Measurements from ENCODE around the gene TRMT13.
A peak's percentile ranks its signal among the peaks of the same experiment; 100 is the strongest.

Gene TRMT13, protein sequence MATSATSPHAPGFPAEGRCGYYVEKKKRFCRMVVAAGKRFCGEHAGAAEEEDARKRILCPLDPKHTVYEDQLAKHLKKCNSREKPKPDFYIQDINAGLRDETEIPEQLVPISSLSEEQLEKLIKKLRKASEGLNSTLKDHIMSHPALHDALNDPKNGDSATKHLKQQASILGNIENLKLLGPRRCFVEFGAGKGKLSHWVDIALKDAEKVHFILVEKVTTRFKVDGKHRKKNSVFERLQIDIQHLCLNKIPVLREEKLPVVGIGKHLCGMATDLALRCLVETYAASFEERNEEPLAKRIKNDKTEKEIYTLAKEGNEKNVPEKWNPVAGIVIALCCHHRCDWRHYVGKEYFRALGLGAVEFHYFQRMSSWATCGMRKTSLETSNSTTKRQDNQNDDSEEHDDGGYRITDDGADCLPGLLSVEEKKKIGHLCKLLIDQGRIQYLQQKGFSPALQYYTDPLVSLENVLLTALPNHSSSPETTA

GRCh38 chr1:100132566-100133477, at the start of gene TRMT13, which contains the start of gene SASS6:
TRMT13 (plus strand) TSS chr1:100133163; CDS start chr1:100133169, 6 bp downstream.
SASS6 (minus strand) TSS chr1:100132930; CDS start chr1:100132814, 116 bp downstream.
- DNase-seq (ENCODE audit: low spot score), result peak; percentile 99

DNA sequence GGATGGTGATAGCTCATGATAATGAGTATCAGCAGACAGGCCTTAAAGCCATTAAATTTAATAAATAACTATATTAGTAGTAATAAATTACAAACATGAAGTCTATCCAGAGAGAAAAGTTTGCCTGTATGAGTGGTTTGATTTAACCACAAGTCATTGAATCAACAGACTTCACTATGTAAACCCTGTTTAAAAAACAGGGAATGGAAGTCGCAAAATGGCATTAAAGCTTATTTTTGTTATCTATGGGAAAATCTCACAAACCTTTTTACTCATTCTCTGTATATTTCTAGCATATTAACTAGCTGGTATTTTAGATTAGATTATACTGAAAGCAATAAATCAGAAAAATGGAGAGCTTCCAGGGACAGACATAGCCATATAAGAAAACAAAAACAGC, 45.6 kb upstream of the TRMT13 start:
- no peak for DNase-seq (ENCODE audit: low spot score)

DNA sequence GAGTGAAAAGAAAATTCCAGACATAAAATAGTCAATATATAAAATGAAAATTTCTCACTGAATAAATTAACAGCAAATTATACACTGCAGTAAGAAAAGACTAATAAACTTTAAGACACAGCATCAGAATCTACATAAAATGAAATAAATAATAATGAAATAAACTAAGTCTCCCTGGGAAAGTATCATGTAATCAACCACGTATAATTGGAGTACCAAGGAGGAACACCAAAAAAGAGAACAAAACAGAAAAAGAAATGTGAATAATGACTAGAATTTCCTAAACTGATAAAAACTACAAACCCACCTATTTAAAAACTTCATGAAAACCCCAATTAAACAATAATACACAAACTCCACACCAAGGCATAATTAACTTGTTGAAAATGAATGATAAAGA, 43.9 kb upstream of the TRMT13 start:
- no peak for DNase-seq (ENCODE audit: low spot score)

DNA sequence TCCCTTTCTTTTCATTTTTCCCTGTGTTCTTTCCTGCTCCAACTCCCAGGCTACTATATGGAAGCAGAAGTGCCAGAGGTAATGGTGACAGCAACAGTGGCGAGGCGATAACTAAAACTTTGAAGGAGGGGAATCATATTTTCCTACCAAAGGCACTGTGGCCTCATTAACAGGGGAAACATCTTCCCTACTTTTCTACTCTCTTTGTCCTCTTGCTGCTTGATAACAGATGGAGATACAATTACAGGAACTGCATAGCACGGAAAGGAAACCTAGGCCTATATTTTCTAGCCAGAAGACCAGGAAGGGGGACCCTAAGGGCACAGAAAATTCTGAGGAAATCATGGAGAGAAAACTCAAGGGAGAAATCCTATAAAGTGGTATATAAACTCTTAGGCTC, 42.5 kb upstream of the TRMT13 start:
- DNase-seq (ENCODE audit: low spot score), result no peak

DNA sequence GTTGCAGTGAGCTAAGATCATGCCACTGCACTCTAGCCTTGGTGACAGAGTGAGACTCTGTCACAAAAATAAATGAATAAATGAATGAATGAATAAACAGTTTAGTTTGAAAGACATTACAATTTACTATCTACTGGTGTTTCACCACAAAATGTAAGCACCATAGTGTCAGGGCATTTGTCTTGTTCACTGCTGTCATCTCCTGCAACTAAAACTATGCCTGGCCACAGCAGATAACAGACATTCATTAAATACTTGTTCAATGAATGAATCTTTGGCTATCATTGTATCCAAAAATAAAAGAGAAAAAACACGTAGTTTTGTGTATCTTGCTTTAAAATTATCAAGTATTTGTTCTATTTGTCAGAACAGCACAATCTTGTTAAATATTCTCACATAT, 32.8 kb upstream of the TRMT13 start:
- no peak for DNase-seq (ENCODE audit: low spot score)

DNA sequence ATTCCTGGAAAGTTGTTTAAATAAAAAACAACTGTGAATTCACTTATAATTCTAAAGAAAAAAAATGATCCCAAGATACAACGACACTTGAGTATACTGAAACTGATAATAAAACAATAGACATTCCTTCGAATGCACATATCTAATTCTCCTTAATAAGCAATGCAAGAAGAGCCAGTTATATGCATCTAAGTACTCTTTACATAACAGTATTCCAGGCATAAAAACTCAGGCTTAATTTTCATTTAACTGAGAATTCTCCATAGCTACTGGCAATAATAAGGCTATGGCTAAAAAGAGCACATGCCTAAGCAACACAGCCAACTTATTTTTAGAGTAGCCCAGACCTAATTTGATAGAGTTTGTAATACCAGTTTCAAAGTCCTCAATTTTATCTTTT, 31.4 kb upstream of the TRMT13 start:
- DNase-seq (ENCODE audit: low spot score), result no peak

DNA sequence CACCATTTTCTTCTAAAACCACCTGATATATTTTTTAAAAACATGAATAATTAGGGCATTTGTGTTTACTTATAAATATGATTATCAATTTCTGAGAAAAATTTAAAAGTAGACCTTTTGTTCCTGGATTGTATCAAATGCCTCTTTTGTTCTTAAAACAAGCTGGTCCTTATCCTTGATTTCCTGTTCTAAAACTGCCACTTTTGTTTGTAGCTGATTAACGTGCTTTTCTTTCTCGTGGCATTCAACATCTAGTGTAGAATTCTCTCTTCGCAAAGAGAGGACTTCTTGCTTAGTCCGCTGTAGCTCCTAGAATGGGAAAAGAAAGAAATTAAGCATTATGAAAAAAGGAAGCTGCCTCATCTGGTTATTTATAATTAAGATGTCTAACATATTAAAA, 25.3 kb upstream of the TRMT13 start:
- no peak for DNase-seq (ENCODE audit: low spot score)

DNA sequence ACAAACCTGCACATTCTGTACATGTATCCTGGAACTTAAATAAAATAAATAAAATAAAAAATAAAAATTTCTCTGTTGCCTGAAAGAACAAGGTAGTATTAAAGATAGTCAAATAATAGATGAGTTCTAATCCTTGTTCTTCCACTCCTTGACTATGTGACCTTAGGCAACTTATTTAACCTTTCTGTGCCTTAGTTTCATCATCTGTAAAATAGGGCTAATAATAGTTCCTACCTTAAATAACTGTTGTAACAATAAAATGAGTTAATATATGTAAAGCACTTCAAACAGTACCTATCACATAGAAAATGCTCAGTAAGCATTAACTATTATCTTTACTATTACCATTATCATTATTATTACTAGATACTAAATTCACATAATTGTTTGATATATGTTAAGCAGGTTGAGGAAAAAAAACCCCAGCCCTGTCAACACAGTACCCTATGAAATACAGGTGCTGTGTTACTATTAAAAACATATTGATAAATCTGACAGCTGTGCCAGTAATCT, 23.4 kb upstream of the TRMT13 start:
- DNase-seq (ENCODE audit: low spot score), result no peak

DNA sequence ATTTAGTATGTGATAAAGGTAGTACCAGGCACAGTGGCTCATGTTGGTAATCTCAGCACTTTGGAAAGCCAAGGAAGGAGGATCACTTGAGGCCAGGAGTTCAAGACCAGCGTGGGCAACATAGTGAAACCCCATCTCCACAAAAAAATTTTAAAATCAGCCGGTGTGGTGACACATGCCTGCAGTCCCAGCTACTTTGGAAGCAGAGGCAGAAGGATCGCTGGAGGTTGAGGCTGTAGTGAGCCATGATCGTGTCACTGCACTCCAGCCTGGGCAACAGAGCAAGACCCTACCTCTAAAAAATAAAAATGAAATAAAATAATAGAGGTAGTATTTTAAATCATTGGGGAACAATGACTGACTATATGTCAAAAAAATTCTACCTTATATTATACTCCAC, 17.4 kb upstream of the TRMT13 start:
- DNase-seq (ENCODE audit: low spot score), result no peak

- DNase-seq (ENCODE audit: low spot score), result no peak
Observed at GRCh38 chr1:100122177-100122576, 10.8 kb upstream of the TRMT13 start.

DNA sequence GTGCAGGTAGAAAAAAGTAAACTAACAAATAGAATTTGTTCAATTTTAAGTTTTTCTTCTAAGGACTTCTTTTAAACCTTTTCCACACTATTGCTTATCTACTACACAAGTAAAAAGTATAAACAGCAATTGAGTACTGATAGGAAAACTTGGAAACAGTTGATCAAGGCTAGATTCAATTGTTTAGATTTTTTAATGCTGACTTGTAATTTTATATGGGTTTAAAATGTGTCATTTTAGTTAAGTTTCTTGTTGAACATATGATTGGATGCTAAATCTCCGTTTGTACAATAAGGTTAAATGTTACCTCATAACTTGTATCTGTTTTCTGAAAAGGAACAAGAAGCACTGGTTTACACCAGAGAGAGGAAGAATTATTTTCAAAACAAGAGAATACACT, 5.7 kb upstream of the TRMT13 start:
- no peak for DNase-seq (ENCODE audit: low spot score)

- DNase-seq (ENCODE audit: low spot score), result no peak
Observed at GRCh38 chr1:100130552-100131077, 2.3 kb upstream of the TRMT13 start.

DNA sequence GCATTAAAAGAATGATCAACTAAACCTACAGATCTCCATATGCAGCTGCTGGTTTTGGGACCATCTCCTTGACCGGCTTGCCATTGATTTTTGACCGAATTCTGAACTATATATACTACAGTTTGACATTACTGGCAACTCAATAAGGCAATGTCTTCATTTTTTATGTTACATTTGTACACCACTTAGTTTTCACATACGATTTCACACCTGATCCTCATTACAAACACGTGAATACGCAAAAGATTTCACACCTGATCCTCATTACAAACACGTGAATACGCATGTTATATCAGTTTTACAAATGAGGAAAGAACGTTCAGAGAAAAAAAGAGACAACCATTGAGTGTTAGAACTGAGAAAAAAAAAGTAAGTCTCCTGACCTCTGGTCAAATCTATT, 1.3 kb upstream of the TRMT13 start:
- no peak for DNase-seq (ENCODE audit: low spot score)

DNA sequence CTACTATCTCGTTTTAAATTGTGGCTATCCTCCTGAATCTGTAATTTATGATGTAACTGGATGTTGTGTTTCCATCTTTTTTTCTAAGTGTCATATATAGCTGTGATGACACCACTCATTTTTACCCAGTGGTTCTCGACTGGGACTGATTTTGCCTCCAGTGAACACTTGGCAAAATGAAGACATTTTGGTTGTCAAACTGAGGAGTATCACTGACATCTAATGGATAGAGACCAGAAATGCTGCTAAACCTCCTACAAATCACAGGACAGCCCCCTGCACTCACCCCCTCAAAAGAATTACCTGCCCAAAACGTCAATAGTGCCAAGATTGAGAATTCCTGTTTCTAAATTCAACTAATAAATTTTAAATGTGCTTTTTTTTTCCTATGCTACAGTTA, 1.9 kb downstream of the TRMT13 start:
- DNase-seq (ENCODE audit: low spot score), result no peak

DNA sequence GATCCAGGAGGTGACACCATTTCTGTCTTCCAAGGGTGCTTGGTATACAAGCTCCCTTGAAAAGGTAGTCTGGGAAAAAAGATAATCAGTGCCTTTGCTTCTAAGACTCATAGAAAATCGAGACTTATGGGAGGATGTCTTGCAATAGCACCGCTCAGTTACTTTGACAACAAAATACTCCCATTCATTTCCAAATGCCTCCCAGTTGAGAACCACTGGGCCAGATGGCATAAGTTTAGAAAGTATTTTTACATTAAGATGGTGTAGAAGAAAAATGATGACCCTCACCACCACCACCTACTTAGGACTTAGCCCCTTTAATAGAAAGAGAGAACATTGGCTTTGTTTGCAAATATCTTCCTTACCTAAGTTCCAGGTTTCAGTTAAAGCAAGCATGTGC, 4.6 kb downstream of the TRMT13 start:
- DNase-seq (ENCODE audit: low spot score), result no peak

DNA sequence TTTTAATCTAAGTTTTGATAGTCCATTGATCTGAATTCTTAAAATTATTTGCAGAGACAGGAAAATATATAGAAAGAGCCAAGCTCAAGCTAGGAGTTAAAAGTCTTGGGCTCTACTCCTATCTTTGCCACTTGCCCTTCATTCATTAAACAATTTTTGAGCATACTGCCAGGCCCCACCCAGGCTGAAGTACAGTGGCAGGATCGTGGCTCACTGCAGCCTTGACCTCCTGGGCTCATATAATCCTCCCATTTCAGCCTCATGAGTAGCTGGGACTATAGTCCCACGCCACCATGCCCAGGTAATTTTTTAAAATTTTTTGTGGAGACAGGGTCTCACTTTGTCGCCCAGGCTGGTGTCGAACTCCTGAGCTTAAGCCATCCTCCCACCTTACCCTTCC, 8.2 kb downstream of the TRMT13 start:
- no peak for DNase-seq (ENCODE audit: low spot score)

DNA sequence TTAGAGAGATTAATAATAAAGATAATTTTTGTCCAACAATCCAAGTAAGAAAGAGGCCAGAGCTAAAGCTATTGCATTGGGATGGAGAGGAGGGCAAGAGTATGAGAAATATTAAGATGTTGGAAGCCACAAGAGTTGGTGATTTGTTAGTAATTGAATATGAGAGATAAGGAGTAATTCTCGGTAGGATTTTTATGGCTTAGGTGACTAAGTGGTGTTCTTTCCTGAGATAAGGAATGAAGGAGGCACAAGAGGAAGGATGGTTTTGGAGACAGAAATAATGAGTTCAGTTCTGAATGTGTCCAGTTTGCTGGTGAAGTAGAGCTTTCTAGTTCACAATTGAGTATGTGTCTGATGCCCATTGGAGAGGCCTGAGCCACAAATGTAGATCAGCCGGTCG, 9.4 kb downstream of the TRMT13 start:
- DNase-seq (ENCODE audit: low spot score), result no peak

DNA sequence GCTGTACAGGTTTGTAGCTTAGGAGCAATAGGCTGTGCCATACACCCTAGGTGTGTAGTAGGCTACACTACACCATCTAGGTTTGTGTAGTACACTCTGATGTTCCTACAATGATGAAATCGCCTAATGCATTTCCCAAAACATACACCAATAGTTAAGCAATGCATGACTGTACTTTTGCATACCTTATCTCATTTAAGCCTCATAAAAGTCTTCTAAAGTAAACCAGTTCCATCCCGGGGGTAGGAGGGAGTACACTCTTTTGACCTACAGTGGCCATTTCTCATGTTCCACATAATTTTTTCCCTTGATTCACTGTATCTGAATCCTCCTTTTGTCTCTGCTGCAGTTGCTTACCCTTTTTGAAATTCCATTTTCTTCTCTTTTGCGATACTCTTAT, 12.2 kb downstream of the TRMT13 start:
- no peak for DNase-seq (ENCODE audit: low spot score)

GRCh38 chr1:100146958-100147357, 14.0 kb downstream of the TRMT13 start:
- no peak for DNase-seq (ENCODE audit: low spot score)

GRCh38 chr1:100147875-100148274, 14.9 kb downstream of the TRMT13 start:
- DNase-seq (ENCODE audit: low spot score), result no peak

- DNase-seq (ENCODE audit: low spot score), result no peak
Observed at GRCh38 chr1:100151679-100152078, 18.7 kb downstream of the TRMT13 start.

GRCh38 chr1:100152271-100152670, 19.3 kb downstream of the TRMT13 start:
- no peak for DNase-seq (ENCODE audit: low spot score)

Data from kidney tubule cell (primary cell).